HAP-1 (cell line): ENCODE measurements around the gene SOX12.
"Not testable (repeated sequence)": the region's sequence is repeated elsewhere in the genome, so short reads cannot be mapped to it uniquely, and the experiment has no call there.

Experiments used
- DNase-seq, 2 experiments: peaks; one replicate each; pipeline ENCODE4 v3.0.0-alpha.2; 2016 to 2020; ENCODE audit warnings: low spot score in 2 of 2
- H3K27me3 ChIP-seq: fragments of 250-450 bp; sonication (Bioruptor Pico); 2 replicates; pipeline ENCODE4 v1.5.1; 2020; ENCODE audit warnings: low read depth, mild to moderate bottlenecking, moderate library complexity
- H3K36me3 ChIP-seq: fragments of 250-450 bp; sonication (Bioruptor Pico); replicated peaks from 2 replicates; pipeline ENCODE4 v1.5.1; 2020; ENCODE audit warnings: mild to moderate bottlenecking
- H3K4me1 ChIP-seq: fragments of 250-450 bp; sonication (Bioruptor Pico); 2 replicates; pipeline ENCODE4 v1.5.1; 2020; ENCODE audit warnings: mild to moderate bottlenecking
- H3K4me3 ChIP-seq: fragments of 250-450 bp; sonication (Bioruptor Pico); 2 replicates; pipeline ENCODE4 v1.5.1; 2020; ENCODE audit warnings: mild to moderate bottlenecking, moderate library complexity
- H3K9me3 ChIP-seq: fragments of 250-450 bp; sonication (Bioruptor Pico); 2 replicates; pipeline ENCODE4 v1.5.1; 2020; ENCODE audit warnings: mild to moderate bottlenecking, moderate library complexity
- in situ Hi-C: fragments of 300-500 bp; cut with MboI; formaldehyde crosslinking; loops from 3 replicates; pipeline ENCODE4 v1.14.3; 2020; ENCODE audit warnings: low sequenced_read_pairs, inconsistent platforms, mixed read lengths

The SOX12 gene

GRCh38 chr20:353166-353565 lies 27.8 kb downstream of the SOX12 start:
- Histone ChIP-seq H3K9me3 (no peaks in the 10 kb centered on the region), H3K4me3 (no peak overlapping the region), H3K27me3 (no peaks in the 10 kb centered on the region), H3K36me3 (peaks cover 11% of the 10 kb centered on the region), H3K4me1 (peaks cover 8% of the 10 kb centered on the region)
- DNase-seq = no peak
- in situ Hi-C loops = loop anchor here (5.0 to 10.0 kb wide), 3 partner anchors 119 to 382 kb away; partner anchors contain the start of gene SRXN1

GRCh38 chr20:354298-354977 lies 29.1 kb downstream of the SOX12 start:
- H3K36me3 ChIP-seq = peaks cover 7% of the 10 kb centered on the region
- peak; percentile 85 for DNase-seq
- in situ Hi-C loops = loop anchor here (5.0 to 10.0 kb wide), 3 partner anchors 118 to 380 kb away; partner anchors contain the start of gene SRXN1
- H3K9me3 ChIP-seq = no peaks in the 10 kb centered on the region
- no peak overlapping the region for H3K4me3 ChIP-seq
- H3K27me3 ChIP-seq = no peaks in the 10 kb centered on the region
- no peaks in the 10 kb centered on the region for H3K4me1 ChIP-seq

GRCh38 chr20:356154-356553 lies 30.8 kb downstream of the SOX12 start:
- H3K36me3 ChIP-seq, H3K9me3 ChIP-seq, DNase-seq, H3K27me3 ChIP-seq, H3K4me3 ChIP-seq, H3K4me1 ChIP-seq: not testable (repeated sequence)
- in situ Hi-C loops = loop anchor here (10.0 kb wide), 1 partner anchor 379 kb away; no protein-coding TSS in a partner anchor

GRCh38 chr20:356745-357144 lies 31.4 kb downstream of the SOX12 start:
- no peak for DNase-seq
- in situ Hi-C loops = loop anchor here (10.0 kb wide), 1 partner anchor 378 kb away; no protein-coding TSS in a partner anchor
- no peaks in the 10 kb centered on the region for H3K9me3 ChIP-seq
- H3K4me1 ChIP-seq = peaks cover 5% of the 10 kb centered on the region
- no peaks in the 10 kb centered on the region for H3K36me3 ChIP-seq
- H3K27me3 ChIP-seq = no peaks in the 10 kb centered on the region
- no peak overlapping the region for H3K4me3 ChIP-seq

GRCh38 chr20:358891-359555 lies 33.7 kb downstream of the SOX12 start:
- H3K4me3 ChIP-seq = no peak overlapping the region
- no peaks in the 10 kb centered on the region for H3K9me3 ChIP-seq
- no peaks in the 10 kb centered on the region for H3K27me3 ChIP-seq
- no peak for DNase-seq
- H3K36me3 ChIP-seq = no peaks in the 10 kb centered on the region
- in situ Hi-C loops = loop anchor here (10.0 kb wide), 1 partner anchor 376 kb away; no protein-coding TSS in a partner anchor
- H3K4me1 ChIP-seq = peaks cover 5% of the 10 kb centered on the region

GRCh38 chr20:361561-361960 lies 36.2 kb downstream of the SOX12 start:
- no peak for DNase-seq
- in situ Hi-C loops = no loop called here
- Histone ChIP-seq H3K4me1 (peaks cover 12% of the 10 kb centered on the region), H3K27me3 (no peaks in the 10 kb centered on the region), H3K9me3 (no peaks in the 10 kb centered on the region), H3K36me3 (no peaks in the 10 kb centered on the region), H3K4me3 (no peak overlapping the region)

GRCh38 chr20:362271-363254 lies 37.2 kb downstream of the SOX12 start:
- DNase-seq = peak in 1 of 2 experiments; percentile 52
- Histone ChIP-seq H3K4me3 (no peak overlapping the region), H3K9me3 (no peaks in the 10 kb centered on the region), H3K4me1 (peaks cover 12% of the 10 kb centered on the region), H3K27me3 (no peaks in the 10 kb centered on the region), H3K36me3 (no peaks in the 10 kb centered on the region)
- in situ Hi-C loops = no loop called here

GRCh38 chr20:363319-364078 lies 38.1 kb downstream of the SOX12 start:
- H3K4me3 ChIP-seq = no peak overlapping the region
- no peaks in the 10 kb centered on the region for H3K9me3 ChIP-seq
- in situ Hi-C loops = no loop called here
- no peaks in the 10 kb centered on the region for H3K36me3 ChIP-seq
- H3K27me3 ChIP-seq = no peaks in the 10 kb centered on the region
- DNase-seq = no peak
- peaks cover 12% of the 10 kb centered on the region for H3K4me1 ChIP-seq

- no peak overlapping the region for H3K4me3 ChIP-seq
- H3K9me3 ChIP-seq = no peaks in the 10 kb centered on the region
- peaks cover 12% of the 10 kb centered on the region for H3K4me1 ChIP-seq
- no peaks in the 10 kb centered on the region for H3K36me3 ChIP-seq
- in situ Hi-C loops = no loop called here
- DNase-seq = no peak
- H3K27me3 ChIP-seq = no peaks in the 10 kb centered on the region
These were observed 39.8 kb downstream of the SOX12 start for GRCh38 chr20:364905-365794.

- Histone ChIP-seq H3K4me1 (peaks cover 7% of the 10 kb centered on the region), H3K9me3 (no peaks in the 10 kb centered on the region), H3K27me3 (no peaks in the 10 kb centered on the region), H3K36me3 (no peaks in the 10 kb centered on the region), H3K4me3 (no peak overlapping the region)
- in situ Hi-C loops = no loop called here
- no peak for DNase-seq
These were observed 40.8 kb downstream of the SOX12 start for GRCh38 chr20:366041-366718.

GRCh38 chr20:366719-367485 lies 41.5 kb downstream of the SOX12 start:
- H3K9me3 ChIP-seq = no peaks in the 10 kb centered on the region
- H3K36me3 ChIP-seq = no peaks in the 10 kb centered on the region
- peaks cover 12% of the 10 kb centered on the region for H3K4me1 ChIP-seq
- H3K4me3 ChIP-seq = no peak overlapping the region
- DNase-seq = no peak
- no peaks in the 10 kb centered on the region for H3K27me3 ChIP-seq
- in situ Hi-C loops = no loop called here
